Measurements from ENCODE around the gene GLI3.

Gene GLI3

DNA sequence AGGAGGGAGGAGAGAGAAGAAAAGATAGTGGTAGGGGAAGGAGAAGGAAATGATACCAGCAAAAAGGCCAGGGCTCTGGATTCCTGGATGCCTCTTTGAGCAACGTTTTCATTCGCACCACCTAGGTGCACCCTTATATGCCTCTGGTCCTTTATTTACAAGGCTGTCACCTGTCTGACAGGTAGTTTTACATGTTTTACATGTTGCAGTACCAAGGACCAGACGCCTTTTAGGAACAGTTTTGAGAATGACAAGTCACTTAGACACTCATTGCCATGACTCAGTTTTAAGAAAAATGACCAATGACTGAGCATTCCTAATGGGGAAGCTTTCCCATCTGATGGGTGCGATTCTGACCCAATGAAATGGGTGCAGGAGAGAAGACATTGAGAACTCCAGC lies 119.8 kb downstream of the GLI3 start:
- no peaks in the 10 kb centered on the region for H3K9me3 ChIP-seq (ENCODE audit: control insufficient read depth, low read length)
- 87% methylated on average over 4 of the region's 4 CpGs for WGBS, 2 experiments
- peaks cover 11% of the 10 kb centered on the region for H3K4me1 ChIP-seq (ENCODE audit: control insufficient read depth, insufficient read depth, low read length)
- no peaks in the 10 kb centered on the region for H3K36me3 ChIP-seq (ENCODE audit: control insufficient read depth, insufficient read depth, low read length)
- H3K27me3 ChIP-seq (ENCODE audit: control insufficient read depth, insufficient read depth, low read length, poor library complexity, severe bottlenecking), result no peaks in the 10 kb centered on the region
- no peak overlapping the region for H3K4me3 ChIP-seq (ENCODE audit: insufficient read depth, low read depth, low read length)
- H3K27ac ChIP-seq (ENCODE audit: insufficient read depth, low read depth, low read length, poor library complexity, severe bottlenecking), result no peak overlapping the region

DNA sequence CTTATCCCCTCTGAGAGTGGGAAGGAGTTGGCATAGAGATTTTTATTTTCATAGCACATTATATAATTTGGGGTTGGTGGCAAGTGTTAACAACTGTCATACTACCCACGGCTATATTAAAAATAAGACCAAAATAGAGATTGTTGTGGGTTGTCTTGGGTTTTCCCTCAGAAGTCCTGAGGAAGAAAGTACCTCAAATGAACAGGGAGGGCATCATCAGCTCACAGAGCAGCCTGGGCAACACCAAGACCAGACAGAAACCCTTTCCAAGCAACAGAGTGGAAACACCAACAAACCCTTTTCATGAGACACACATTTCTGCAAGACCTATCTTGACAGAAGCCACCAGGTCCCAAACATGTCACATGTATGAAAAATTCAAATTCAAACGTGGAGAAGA lies 121.2 kb downstream of the GLI3 start:
- 77 to 79% methylated on average over 2 of the region's 2 CpGs for WGBS, 2 experiments
- Histone ChIP-seq H3K27me3 (ENCODE audit: control insufficient read depth, insufficient read depth, low read length, poor library complexity, severe bottlenecking) (no peaks in the 10 kb centered on the region), H3K27ac (ENCODE audit: insufficient read depth, low read depth, low read length, poor library complexity, severe bottlenecking) (no peak overlapping the region), H3K4me1 (ENCODE audit: control insufficient read depth, insufficient read depth, low read length) (peaks cover 7% of the 10 kb centered on the region), H3K9me3 (ENCODE audit: control insufficient read depth, low read length) (no peaks in the 10 kb centered on the region), H3K36me3 (ENCODE audit: control insufficient read depth, insufficient read depth, low read length) (no peaks in the 10 kb centered on the region), H3K4me3 (ENCODE audit: insufficient read depth, low read depth, low read length) (no peak overlapping the region)

DNA sequence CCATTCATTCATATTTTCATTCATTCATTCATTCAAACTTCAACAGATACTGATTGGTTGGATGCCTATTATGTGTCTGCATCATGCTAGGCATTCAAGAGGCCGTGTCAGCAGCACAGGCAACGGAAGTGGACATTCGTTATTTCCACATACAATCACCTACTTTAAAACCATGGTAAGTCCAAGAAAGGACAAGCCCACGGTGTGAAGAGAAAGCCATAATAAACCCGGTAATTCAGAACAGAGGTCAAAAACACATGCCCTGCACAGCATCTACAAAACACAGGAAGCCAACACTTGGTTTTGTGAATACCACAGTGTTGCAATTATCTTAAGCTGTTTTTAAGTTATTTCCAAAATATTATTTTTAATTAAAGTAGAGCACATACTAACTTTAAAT lies 126.7 kb downstream of the GLI3 start:
- H3K4me1 ChIP-seq (ENCODE audit: control insufficient read depth, insufficient read depth, low read length), result peaks cover 32% of the 10 kb centered on the region
- no peak overlapping the region for H3K27ac ChIP-seq (ENCODE audit: insufficient read depth, low read depth, low read length, poor library complexity, severe bottlenecking)
- no peak overlapping the region for H3K4me3 ChIP-seq (ENCODE audit: insufficient read depth, low read depth, low read length)
- WGBS, 2 experiments, result 95 to 97% methylated on average over 5 of the region's 5 CpGs
- H3K9me3 ChIP-seq (ENCODE audit: control insufficient read depth, low read length), result no peaks in the 10 kb centered on the region
- H3K36me3 ChIP-seq (ENCODE audit: control insufficient read depth, insufficient read depth, low read length), result peaks cover 3% of the 10 kb centered on the region
- no peaks in the 10 kb centered on the region for H3K27me3 ChIP-seq (ENCODE audit: control insufficient read depth, insufficient read depth, low read length, poor library complexity, severe bottlenecking)

DNA sequence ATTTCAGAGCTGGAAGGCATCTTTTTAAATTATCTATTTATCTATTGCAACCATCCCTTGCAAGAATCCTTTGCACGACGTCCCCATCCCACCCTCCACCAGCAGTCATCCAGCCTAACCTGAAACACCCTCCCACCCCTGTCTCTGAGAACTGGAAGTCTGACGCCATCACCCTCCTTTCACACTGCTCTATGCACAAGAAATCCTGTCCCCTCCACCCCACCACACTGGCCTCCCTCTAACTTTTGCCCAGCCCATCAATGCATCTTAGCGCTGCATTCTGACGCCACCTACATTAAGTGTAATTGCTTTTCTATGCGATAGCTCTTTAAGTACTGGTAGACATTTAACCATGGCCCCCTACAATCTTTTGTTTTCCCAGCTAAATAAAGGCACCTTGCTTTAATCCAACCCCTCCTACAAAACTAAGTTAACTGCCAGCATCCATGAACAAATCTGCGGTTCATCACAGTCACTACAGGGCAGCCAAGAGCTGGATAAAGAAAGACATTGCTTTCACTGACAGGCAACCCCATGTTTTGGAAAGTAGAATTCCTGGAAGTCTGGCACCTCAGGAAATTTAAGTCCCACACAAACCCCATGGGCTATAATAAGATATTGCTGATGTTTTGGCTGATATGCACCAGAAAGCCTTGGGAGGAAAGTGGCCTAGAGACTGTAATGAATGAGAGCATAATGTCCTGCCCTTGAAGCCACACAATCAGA lies 128.0 kb downstream of the GLI3 start:
- H3K4me3 ChIP-seq (ENCODE audit: insufficient read depth, low read depth, low read length), result no peak overlapping the region
- no peaks in the 10 kb centered on the region for H3K27me3 ChIP-seq (ENCODE audit: control insufficient read depth, insufficient read depth, low read length, poor library complexity, severe bottlenecking)
- H3K27ac ChIP-seq (ENCODE audit: insufficient read depth, low read depth, low read length, poor library complexity, severe bottlenecking), result peak overlapping the region; percentile 11
- H3K4me1 ChIP-seq (ENCODE audit: control insufficient read depth, insufficient read depth, low read length), result peaks cover 32% of the 10 kb centered on the region
- H3K9me3 ChIP-seq (ENCODE audit: control insufficient read depth, low read length), result no peaks in the 10 kb centered on the region
- peaks cover 3% of the 10 kb centered on the region for H3K36me3 ChIP-seq (ENCODE audit: control insufficient read depth, insufficient read depth, low read length)
- 73 to 81% methylated on average over 7 of the region's 7 CpGs for WGBS, 2 experiments

DNA sequence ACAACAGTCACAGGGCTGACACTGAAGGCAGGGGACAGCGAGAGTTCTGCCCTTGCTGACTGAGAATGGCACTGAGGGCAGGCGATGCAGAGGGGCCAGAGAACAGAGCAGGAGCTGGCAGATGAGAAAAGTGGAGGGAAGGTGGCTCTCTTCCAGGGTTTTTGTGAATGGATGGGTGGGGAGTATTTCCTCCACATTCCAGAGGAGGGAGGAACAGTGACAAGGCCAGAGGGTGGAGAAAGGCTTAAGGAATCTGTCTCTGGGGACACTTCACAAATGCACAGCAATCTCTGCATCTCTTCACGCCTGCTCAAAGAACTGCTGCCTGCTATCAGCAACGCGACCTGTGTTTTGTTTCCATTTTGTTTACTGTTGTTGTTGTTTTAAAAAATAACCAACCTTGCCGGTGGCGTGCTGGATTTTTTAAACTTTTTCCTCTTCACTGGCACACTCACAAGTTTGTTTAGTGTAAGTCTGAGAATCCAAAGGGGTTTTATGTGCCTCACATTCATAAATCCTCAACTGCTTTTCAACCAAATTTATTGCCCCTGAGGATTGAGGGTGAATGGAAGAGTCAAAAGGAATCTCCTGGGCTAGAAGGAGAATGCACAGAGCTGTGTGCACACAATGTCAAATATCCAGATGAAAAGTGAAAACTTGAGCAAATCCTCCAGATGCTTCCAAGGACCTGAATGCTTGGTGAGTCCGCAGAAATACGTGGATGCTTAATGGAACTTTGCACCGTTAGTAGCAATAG lies 129.3 kb downstream of the GLI3 start:
- H3K4me3 ChIP-seq (ENCODE audit: insufficient read depth, low read depth, low read length), result no peak overlapping the region
- no peaks in the 10 kb centered on the region for H3K9me3 ChIP-seq (ENCODE audit: control insufficient read depth, low read length)
- H3K27ac ChIP-seq (ENCODE audit: insufficient read depth, low read depth, low read length, poor library complexity, severe bottlenecking), result peak overlapping the region; percentile 4
- H3K4me1 ChIP-seq (ENCODE audit: control insufficient read depth, insufficient read depth, low read length), result peaks cover 32% of the 10 kb centered on the region
- WGBS, 2 experiments, result 52% methylated on average over 8 to 10 of the region's 10 CpGs
- H3K27me3 ChIP-seq (ENCODE audit: control insufficient read depth, insufficient read depth, low read length, poor library complexity, severe bottlenecking), result no peaks in the 10 kb centered on the region
- H3K36me3 ChIP-seq (ENCODE audit: control insufficient read depth, insufficient read depth, low read length), result peaks cover 8% of the 10 kb centered on the region

DNA sequence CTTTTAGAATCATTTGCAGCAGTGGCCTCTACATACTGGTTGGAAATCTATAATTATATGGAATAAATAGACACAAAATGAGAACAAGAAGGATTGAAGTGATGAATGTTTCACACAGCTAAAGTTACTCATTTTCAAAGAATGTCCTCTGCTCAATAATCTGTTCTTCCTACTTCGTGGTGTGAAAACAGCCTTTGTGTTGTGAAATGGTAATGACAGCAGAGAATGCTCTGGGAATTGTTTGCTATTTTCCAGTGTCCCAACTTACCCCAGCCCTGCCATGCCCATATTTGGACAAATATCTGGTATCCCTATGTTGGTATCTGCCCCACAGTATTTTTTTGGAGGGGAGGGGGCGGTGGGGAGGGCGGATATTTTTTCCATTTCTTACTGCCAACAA lies 130.4 kb downstream of the GLI3 start:
- WGBS, 2 experiments, result 88 to 96% methylated on average over 3 of the region's 3 CpGs
- Histone ChIP-seq H3K36me3 (ENCODE audit: control insufficient read depth, insufficient read depth, low read length) (peaks cover 15% of the 10 kb centered on the region), H3K4me1 (ENCODE audit: control insufficient read depth, insufficient read depth, low read length) (peaks cover 32% of the 10 kb centered on the region)

DNA sequence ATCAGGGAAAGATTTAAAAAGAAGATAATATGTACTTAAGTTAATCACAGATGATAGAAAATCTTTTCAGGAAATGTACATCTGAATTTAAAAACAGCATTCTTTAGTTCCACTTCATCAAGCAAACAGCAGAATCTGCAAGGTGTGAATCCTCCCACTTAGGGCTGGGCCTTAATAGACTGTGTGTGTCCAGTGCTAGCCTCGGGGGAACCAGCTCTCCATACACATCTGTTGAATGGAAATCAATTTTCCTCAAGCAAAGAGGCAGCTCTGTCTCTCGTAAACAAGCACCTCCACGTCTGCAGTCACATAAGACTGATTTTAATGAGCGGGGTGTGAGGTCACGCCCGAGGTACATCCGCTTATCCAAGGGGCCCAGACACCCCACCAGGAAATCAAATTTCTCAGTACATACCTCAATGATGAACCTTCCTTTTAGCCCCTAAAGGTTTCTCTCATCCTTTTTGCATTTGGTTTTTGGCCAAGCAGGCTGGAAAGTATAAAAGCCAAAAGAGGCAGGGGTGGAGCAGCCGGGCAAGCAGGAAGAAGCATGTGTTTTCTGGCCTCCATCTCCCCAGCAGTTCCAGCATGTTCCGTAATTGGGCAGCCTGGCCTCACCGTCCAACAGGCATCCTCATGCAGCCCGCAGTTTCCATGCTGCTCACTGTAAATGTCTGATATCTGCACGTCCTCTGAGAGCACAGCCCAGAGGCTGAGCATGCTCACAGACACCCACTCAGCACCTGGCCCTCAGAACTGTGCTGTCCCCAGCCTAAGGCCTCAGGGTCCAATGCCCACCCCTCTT lies 131.3 kb downstream of the GLI3 start:
- Histone ChIP-seq H3K4me1 (ENCODE audit: control insufficient read depth, insufficient read depth, low read length) (peaks cover 28% of the 10 kb centered on the region), H3K27ac (ENCODE audit: insufficient read depth, low read depth, low read length, poor library complexity, severe bottlenecking) (no peak overlapping the region), H3K9me3 (ENCODE audit: control insufficient read depth, low read length) (no peaks in the 10 kb centered on the region), H3K27me3 (ENCODE audit: control insufficient read depth, insufficient read depth, low read length, poor library complexity, severe bottlenecking) (no peaks in the 10 kb centered on the region), H3K36me3 (ENCODE audit: control insufficient read depth, insufficient read depth, low read length) (peaks cover 15% of the 10 kb centered on the region), H3K4me3 (ENCODE audit: insufficient read depth, low read depth, low read length) (no peak overlapping the region)
- WGBS, 2 experiments, result 92 to 94% methylated on average over 12 of the region's 12 CpGs

More for the DNA sequence above, 130.4 kb downstream of the GLI3 start:
- no peak overlapping the region for H3K4me3 ChIP-seq (ENCODE audit: insufficient read depth, low read depth, low read length)
- H3K27ac ChIP-seq (ENCODE audit: insufficient read depth, low read depth, low read length, poor library complexity, severe bottlenecking), result no peak overlapping the region
- H3K27me3 ChIP-seq (ENCODE audit: control insufficient read depth, insufficient read depth, low read length, poor library complexity, severe bottlenecking), result no peaks in the 10 kb centered on the region
- no peaks in the 10 kb centered on the region for H3K9me3 ChIP-seq (ENCODE audit: control insufficient read depth, low read length)

DNA sequence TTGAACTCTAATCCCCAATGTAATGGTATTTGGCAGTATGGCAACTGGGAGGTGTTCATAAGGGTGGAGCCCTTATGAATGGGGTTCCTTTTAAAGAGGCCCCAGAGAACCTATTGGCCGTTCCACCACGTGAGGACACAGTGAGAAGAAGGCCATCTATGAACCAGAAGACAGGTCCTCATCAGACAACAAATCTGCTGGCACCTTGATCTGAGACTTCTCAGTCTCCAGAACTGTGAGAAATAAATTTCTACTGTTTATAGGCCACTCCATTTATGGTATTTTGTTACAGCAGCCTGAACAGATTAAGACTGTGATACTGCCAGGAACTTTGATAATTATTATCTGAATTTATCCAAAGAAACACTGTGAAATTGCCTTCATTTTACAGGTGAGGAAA lies 132.3 kb downstream of the GLI3 start:
- Histone ChIP-seq H3K9me3 (ENCODE audit: control insufficient read depth, low read length) (no peaks in the 10 kb centered on the region), H3K27ac (ENCODE audit: insufficient read depth, low read depth, low read length, poor library complexity, severe bottlenecking) (no peak overlapping the region), H3K4me3 (ENCODE audit: insufficient read depth, low read depth, low read length) (no peak overlapping the region), H3K27me3 (ENCODE audit: control insufficient read depth, insufficient read depth, low read length, poor library complexity, severe bottlenecking) (no peaks in the 10 kb centered on the region), H3K36me3 (ENCODE audit: control insufficient read depth, insufficient read depth, low read length) (peaks cover 19% of the 10 kb centered on the region), H3K4me1 (ENCODE audit: control insufficient read depth, insufficient read depth, low read length) (peaks cover 23% of the 10 kb centered on the region)
- 91 to 97% methylated on average over 2 of the region's 2 CpGs for WGBS, 2 experiments

DNA sequence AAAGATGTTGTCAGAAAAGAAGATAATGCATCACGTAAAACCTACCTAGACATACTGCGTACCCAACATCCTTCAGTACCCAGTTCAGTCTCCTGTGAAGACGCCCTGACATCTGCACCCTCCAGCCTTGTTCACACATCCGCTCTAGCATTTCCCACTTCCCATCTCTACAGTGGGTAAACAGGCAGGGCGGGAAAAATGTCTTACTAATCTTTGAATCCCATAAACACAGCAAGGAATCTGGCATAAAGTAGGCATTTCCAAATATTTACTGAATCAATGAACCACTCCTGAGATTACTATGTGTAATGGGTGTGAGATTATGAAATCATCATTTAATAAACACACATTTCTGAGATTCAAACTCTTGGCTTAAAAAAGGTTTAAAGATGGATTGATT lies 132.8 kb downstream of the GLI3 start:
- Histone ChIP-seq H3K4me3 (ENCODE audit: insufficient read depth, low read depth, low read length) (no peak overlapping the region), H3K36me3 (ENCODE audit: control insufficient read depth, insufficient read depth, low read length) (peaks cover 19% of the 10 kb centered on the region), H3K27me3 (ENCODE audit: control insufficient read depth, insufficient read depth, low read length, poor library complexity, severe bottlenecking) (no peaks in the 10 kb centered on the region), H3K27ac (ENCODE audit: insufficient read depth, low read depth, low read length, poor library complexity, severe bottlenecking) (no peak overlapping the region), H3K4me1 (ENCODE audit: control insufficient read depth, insufficient read depth, low read length) (peaks cover 20% of the 10 kb centered on the region), H3K9me3 (ENCODE audit: control insufficient read depth, low read length) (no peaks in the 10 kb centered on the region)
- 96% methylated on average over 5 of the region's 5 CpGs for WGBS, 2 experiments

DNA sequence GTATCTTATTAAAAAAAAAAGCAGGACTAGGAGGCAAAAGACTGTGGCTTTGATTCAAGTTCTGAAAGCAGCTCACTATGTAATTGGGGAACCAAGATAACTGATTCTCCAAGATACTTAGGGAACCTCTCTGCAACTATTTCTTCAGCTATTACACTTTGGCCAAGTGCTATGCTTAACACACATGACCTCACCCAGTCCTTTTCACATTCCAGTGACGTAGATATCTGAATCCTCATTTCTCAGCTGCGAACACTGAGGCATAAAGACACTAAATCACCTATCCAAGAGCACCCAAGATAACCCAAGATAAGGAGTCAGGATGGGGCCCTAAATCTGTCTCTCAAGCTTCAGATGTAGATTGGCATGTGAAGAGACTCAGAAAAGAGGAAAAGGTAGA lies 133.6 kb downstream of the GLI3 start:
- WGBS, 2 experiments, result 92 to 94% methylated on average over 2 of the region's 2 CpGs

More for the DNA sequence above, 133.6 kb downstream of the GLI3 start:
- Histone ChIP-seq H3K27ac (ENCODE audit: insufficient read depth, low read depth, low read length, poor library complexity, severe bottlenecking) (no peak overlapping the region), H3K4me1 (ENCODE audit: control insufficient read depth, insufficient read depth, low read length) (peaks cover 15% of the 10 kb centered on the region), H3K4me3 (ENCODE audit: insufficient read depth, low read depth, low read length) (no peak overlapping the region), H3K27me3 (ENCODE audit: control insufficient read depth, insufficient read depth, low read length, poor library complexity, severe bottlenecking) (no peaks in the 10 kb centered on the region), H3K36me3 (ENCODE audit: control insufficient read depth, insufficient read depth, low read length) (peaks cover 19% of the 10 kb centered on the region), H3K9me3 (ENCODE audit: control insufficient read depth, low read length) (no peaks in the 10 kb centered on the region)

All from ectodermal cell (in vitro differentiated cells).